ENCODE data around the gene MAPK1IP1L.
"Not testable (repeated sequence)": the region's sequence is repeated elsewhere in the genome, so short reads cannot be mapped to it uniquely, and the experiment has no call there.

The MAPK1IP1L gene
- total RNA-seq, result 73.3 to 79.2 (median 74.8) reads per million in 4 experiments

DNA sequence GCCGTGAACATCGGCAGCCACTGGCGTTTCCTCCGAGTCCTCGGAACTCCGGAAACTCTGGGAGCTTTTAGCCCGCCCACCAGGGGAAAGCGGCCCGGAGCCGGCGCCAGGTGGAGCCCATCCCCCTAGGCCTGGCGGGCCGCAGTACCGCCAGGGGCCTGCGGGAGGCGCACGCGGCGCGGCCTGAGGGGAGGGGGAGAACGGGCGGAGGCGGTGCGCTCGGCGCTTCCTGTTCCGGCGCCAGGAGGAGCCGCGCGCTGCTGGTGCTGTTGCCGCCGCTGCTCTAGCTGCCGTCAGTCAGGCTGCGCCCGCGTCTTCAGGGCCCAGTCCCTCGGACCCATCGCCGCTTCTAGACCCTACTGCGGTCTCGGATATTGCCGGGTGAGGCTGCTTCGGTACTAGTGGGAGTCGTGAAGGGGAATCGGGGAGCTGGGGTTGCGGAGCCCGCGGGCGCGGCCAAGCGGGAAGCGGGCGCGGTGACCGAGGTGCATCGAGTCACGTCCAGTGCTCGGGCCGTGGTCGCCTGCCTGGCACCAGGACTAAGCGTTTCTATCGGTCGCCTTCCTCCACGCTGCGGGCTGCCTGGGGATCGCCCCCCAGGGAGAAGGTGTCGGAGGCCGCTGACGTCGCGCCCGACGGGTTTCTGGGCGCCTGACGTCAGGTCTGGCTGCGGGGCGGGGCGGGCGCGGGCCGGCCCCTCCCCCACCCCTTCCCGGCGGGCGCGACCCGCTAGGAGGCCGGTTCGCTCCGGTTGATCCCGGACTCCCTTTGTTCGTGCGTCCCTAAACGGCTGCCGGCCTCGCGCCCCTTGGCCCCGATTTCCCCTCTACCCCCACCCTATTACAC, at the start of gene MAPK1IP1L:
MAPK1IP1L (plus strand) TSS at position 225 of the 846 bp plus-strand sequence. CDS start 10,037 bp downstream, outside the sequence.
- peak; percentile 88 for DNase-seq

DNA sequence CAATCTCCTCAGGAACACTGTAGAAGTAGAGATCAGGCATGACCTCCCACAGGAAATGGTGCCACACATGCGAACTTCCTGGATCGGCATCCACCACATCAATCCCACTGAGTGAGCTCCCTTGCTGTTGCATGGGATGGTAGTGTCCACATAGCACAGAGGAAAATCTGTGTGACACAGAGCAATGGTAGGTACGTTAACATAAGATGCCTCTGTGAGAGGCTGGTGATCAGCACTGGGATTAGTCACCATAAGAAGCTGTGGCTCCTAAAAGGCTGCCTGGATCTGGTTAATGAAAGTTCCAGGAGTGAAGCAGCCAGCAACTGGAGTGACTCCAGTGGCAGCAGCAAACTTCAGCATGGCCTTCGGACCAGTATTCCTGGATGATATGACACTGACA, 46.4 kb upstream of the MAPK1IP1L start:
- no peak for DNase-seq

DNA sequence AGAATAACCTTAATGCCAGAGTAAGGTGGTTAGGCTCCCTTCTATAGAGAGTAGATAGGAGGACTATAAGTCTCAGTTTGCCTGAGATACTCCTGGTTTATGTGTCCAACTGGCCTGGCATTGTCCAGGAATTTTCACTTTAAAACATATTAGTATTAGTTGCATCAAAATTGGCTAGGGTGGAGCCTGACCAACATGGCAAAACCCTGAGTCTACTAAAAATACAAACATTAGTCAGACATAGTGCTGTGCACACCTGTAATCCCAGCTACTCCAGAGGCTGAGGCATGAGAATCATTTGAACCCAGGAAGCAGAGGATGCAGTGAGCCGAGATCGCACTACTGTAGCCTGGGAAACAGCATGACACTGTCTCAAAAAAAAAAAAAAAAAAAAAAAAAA, 36.4 kb upstream of the MAPK1IP1L start:
- no peak for DNase-seq

DNA sequence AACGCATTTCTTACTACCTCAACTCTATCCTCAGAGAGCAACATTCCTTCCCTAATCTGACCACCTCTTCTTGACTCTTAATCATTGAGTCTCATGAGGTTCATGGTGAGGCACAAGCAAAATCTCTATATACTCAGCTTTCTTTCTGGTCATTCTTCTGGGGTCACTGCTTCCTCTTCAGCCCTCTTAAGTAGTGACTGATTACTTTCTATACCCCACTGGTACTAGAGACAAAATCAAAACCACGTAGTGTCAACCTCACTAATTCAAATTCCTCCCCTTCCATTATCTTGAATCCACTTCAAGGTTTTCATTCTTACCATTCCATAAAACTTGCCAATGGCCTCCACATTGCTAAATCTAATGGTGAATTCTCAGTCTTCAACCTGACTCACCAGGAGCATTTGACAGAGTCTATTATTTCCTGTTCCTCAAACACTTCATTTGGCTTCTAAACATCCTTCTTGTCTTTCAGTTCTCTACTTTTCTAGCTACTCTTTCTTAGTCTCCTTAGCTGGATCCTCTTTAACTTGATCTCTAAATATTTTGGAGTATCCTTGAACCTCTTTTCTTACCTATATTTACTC, 31.4 kb upstream of the MAPK1IP1L start:
- no peak for DNase-seq

DNA sequence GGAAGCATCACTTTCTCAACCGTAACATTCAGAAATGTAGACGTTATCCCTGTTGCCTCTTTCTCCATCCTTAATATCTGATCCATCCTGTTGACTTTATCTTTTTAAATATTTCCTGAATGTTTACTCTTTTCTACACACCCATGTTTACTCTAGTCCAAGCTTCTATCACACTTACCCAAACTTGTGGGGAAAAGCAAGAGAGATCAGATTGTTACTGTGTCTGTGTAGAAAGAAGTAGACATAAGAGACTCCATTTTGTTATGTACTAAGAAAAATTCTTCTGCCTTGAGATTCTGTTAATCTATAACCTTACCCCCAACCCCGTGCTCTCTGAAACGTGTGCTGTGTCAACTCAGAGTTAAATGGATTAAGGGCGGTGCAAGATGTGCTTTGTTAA, 27.1 kb upstream of the MAPK1IP1L start:
- DNase-seq, result not testable (repeated sequence)

DNA sequence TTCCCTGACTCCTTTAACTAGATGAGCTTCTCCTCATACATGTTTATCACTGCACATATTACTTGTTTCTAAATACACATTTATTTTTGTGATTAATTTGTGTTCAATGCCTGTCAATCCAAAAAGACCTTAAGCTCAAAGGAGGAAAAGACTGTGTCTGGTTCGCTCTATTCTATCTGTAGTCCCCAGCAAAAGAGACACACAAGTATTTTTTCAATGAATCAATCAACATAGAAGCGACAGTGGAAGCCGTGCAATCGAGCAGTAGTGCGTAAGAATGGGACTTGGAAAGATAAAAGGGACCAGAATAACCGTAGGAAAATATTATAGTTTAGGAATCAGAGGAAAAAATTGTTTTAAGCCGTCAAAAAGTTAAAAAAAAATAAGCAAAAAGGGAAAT, 25.5 kb upstream of the MAPK1IP1L start:
- DNase-seq, result no peak

DNA sequence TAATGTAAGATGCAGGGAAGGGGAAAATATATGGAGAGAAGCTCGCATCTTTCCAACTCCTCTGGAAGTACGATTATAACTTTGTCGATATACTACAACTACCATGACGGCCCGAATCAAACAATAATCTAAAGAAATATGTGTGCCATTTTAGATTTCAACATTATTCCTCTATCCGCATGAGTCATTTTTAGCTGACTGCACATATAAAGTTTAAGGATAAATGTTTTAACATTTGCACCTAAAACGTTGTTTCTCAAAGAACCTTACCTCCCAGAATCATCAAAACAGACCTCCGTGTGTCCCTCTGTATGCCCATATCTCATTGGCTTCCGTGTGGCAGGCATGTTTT, 25.0 kb upstream of the MAPK1IP1L start:
- DNase-seq, result no peak

DNA sequence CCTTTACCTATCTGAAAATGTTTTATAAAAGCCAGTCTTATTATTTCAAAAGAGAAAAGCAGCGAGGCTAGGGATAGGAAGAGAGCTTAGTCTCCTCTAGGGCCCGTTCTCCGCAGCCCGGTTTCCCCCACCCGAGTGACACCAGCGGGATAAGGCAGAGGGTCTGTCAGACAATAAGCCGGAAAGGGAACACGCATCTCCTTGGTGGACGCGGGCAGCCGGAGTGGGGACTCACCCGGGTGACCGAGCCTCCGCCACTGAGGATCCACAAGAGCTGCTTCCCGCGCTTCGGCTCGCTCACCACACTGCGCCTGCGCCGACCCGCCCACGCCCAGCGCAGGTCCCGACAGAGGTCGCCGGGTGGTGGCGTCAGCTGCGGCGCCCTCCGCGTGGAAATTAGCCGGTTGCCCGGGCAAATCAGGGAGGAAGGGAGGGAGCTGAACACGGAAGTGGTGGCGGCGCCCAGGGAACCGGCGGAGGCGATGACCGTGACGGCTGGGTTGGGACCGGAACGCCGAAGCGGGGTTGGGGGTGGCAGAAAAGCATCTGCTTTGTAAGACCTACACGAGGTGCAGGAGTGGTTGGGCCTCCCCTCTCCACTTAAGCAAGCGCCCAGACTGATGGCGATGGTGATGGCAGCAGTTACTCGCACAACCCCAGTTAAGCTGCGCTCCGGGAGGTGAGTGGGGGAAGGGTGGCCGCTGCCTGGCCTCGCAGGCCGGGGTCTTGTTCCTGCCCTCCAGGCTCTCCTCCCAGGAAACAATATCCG, 24.5 kb upstream of the MAPK1IP1L start, which contains the start of the genes SOCS4 and WDHD1:
SOCS4 (plus strand) TSS at position 444 of the 769 bp plus-strand sequence. CDS start 15,806 bp downstream, outside the sequence.
WDHD1 (minus strand) TSS at position 307 of the 769 bp plus-strand sequence. CDS start 312 bp downstream, outside the sequence.
- DNase-seq, result peak; percentile 91

DNA sequence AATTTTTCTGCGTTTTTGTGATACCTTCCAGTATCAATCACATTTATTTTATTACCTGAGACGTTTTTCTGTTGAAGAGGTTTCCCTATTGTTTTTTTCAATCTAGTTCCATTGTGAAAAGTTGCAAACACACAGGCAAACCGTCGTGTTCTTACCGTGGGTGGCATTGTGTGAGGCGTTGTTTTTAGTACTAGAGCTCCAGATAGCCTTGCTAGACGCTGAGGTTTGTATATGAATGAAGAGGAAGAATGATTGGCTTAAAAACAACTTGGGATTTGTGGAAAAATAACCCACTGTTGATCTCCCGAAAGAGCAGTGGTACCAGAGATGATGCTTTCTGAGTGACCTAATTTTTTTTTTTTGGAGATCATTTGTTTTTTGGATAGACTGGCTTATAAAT, 23.4 kb upstream of the MAPK1IP1L start:
- DNase-seq, result no peak

DNA sequence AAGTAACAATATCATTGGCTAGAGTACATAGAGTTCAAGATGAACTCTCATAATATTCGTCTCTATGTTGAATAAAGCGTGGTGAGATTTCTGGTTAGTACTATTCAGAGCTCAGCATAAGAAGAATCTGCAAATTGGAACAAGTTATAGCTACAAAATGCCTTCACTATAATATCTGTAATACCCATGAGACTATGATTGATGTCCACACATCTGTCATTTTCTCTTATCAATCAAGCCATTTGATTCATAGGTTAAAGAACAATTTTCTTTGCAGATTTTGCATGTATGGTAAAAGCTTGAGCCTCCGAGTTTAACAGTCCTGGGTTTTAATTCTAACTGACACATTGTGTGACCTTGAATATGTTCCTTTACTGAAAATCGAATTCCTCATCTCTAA, 23.0 kb upstream of the MAPK1IP1L start:
- no peak for DNase-seq

DNA sequence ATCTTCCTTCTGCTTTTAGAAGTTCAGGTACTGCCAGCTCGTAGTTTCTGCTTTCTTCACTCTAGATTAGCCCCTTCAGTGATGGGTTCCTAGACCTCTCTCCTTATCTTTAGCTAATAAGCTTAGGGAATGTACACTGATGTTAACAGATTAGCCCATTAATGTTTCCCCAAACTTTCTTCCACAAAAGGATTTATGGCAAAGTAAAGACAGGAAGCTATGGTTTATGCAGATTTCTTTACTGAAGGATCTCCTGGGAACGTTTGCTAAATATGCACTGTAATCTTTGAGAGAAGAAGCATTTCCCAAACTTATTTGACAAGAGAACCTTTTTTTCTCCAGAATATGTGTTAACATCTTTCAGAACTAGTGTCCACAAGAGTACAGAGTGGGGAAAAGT, 20.3 kb upstream of the MAPK1IP1L start:
- no peak for DNase-seq

DNA sequence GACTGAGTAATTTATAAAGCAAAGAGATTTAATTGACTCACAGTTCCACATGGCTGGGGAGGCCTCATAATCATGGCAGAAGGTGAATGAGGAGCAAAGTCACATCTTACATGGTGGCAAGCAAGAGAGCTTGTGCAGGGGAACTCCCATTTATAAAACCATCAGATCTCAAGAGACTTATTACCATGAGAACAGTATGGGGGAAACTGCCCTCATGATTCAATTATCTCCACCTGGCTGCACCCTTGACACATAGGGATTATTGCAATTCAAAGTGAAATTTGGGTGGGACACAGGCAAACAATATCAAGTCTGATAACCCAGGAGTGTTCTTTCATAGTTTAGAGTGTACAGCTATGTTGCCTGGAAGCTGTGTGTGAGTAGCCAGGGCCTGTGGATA, 13.5 kb upstream of the MAPK1IP1L start:
- DNase-seq, result not testable (repeated sequence)

DNA sequence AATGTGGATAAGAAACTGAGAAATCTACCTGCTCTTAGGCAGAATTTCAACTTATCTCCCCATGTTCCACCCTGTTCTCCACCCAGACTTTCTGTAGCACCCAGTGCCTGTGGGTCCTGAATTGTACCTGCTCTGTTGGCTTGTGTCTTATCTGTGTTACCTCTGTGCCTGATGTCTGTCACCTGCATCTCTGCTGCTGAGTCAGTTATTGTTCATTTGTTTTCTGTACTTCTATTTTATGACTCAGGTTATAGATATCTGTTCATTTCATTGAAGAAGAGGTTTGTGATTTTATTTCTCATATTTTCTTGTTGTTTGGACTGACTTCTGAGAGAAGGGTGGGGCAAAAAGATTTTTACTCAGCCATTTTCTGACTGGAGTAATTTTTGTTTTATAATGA, 12.7 kb upstream of the MAPK1IP1L start:
- DNase-seq, result no peak

DNA sequence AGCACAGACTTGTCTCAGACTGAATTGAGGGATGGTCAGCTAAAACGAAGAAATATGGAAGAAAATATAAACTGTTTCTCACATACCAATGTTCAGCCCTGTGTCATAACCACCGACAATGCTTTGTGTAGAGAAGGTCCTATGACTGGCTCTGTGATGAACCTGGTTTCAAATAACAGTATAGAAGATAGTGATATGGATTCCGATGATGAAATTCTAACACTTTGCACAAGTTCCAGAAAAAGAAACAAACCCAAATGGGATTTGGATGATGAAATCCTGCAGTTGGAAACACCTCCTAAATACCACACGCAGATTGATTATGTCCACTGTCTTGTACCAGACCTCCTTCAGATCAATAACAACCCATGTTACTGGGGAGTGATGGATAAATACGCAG, 7.9 kb upstream of the MAPK1IP1L start:
- DNase-seq, result no peak

DNA sequence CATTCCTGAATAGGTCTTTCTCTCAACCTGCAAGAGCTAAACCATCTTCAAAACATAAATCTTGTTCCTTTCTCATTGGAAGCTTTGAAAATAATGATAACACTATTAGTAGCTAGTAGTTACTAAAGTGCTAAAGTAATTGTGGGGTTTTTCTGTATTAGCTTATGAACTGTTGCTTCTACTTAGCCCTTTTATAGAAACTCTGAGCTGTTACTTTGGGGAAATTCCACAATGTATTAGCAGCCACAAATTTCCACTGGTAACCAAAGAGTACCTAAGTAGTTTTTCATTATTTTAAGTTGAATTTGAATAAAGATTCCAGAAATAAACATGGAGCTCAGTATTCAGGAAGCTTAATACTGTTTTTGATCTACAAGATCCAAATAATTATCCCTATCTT, 6.4 kb upstream of the MAPK1IP1L start:
- DNase-seq, result no peak

DNA sequence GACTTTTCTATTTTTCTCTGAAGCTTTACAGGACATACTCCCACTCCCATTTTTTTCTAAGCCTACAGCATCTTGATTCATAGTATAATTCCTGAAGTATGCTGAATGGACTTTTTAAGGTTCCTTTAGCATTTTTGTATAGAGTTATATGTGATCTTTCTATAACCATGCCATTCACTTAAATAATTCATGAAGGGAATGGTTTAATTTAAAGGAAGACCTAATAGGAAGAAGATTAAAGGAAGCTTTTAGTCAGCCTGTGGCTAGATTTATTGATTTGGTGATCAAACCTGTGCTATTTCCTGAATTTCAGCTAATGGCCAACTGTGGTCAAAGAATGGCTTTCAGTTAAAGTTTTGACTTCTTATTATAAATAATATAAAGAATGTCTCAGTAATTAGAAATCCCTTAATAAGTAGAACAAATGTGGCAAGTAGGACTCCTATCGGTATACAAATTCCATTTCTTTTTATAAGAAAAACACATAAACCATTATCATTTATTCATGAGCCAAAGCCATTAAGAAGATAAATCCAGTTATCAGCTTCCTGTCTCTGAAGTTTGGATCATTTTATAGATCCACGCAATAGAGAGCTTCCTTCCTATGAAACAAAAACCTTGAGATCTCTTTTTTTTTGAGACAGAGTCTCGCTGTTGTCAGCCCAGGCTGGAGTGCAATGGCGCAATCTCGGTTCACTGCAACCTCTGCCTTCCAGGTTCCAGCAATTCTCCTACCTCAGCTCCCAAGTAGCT, 4.0 kb upstream of the MAPK1IP1L start:
- DNase-seq, result no peak

DNA sequence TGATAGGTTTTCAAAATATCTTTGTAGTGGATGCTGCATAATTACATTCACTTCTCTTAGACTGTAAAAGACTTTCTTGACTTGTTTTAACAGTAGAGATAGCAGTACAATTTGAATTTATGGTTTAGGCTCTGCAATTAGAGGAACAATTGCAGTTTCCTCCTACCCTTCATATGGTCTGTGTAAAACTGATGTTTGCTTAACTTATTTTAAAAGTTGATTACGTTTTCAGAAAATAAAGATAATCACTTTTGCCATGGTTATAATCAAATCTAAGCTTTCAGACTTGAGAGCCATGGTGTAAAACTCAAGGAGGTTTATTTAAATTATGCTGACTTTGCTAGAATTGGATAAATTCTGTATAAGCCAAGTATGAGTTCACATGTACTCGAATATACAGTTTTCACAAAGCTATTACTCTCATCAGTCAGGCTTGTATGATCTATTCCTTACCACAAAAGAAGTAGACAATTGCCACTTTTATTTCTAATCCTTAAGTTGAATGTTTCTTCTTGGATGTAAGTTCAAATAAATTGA, 2.5 kb upstream of the MAPK1IP1L start:
- no peak for DNase-seq

DNA sequence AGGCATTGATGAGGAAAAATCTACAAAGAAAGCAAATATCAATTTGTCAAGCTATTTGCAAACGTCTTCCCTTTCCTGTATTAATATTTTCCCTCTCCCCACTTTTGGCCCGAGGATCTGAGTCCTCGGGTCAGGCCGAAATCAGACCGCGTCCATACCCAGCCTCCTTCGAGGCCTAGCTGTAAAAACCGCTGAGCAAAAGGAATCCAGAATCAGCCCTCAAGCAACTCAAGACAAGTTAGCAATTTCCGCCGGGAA, 353 bp upstream of the MAPK1IP1L start:
- no peak for DNase-seq

DNA sequence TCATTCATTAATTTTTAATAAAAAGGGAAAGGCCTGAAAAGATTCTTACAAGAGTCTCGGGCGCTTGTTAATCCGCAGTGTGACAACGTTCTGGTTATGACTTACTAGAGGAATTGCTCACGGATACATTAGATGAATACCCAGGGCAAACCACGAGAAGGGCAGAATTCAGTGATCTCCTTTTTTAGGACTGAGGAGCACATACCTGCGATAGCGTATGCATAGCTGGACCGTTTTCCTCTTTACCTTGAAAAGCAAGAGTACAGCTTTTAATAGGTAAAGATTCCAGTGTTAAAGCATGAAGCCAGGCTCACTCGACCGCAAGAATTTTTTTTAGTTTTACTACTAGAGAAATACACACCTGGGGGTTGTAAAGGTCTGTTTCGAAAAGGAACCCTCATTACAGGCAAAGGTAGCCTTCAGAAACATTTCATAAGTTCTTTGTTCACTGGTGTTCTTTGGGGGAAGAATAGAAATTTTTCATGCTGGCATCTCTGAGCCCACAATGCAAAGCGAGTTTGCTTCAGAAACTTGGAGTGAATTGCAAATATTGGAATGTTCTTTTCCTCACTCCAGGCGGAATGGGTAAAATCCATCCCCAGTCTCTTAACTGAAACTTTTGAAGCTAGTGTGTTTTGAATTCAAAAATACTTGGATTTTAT, 953 bp downstream of the MAPK1IP1L start:
- DNase-seq, result no peak

DNA sequence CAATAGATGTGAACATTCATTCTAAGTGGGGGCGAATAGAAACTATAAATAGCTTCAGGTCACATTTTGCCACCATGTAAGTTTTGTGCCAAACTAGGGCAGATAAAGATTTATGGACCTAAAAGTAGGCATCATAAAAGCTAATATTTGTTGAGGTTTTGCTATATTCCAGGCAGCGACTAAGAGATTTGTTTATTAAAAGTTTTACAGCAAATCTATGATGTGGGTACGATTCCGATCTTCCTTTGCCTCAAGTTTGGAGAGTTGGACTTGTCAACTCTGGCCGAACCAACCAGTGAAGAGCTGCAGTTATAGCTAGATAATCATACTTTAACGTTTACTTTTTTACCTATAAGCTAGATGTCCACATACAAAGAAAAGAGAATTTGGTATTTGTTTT, 1.6 kb downstream of the MAPK1IP1L start:
- no peak for DNase-seq

DNA sequence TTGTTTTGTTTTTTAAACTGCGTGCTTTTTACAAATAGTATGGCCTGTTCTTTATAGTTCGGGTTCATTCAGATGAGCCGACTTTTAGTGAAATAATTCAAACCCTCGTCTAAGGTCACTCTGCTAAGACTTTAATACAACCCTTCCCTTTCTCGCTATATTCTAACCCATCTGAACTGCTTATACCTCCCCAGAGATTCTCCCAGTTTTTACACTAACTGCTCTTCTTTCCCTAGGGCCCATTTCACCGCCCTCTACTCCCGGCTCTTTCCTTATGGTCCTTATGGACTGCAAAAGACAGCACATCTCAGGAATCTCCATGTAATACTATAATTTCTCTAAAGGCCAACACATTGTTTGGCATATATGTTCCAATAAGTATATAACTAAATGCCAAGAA, 2.1 kb downstream of the MAPK1IP1L start:
- DNase-seq, result no peak

DNA sequence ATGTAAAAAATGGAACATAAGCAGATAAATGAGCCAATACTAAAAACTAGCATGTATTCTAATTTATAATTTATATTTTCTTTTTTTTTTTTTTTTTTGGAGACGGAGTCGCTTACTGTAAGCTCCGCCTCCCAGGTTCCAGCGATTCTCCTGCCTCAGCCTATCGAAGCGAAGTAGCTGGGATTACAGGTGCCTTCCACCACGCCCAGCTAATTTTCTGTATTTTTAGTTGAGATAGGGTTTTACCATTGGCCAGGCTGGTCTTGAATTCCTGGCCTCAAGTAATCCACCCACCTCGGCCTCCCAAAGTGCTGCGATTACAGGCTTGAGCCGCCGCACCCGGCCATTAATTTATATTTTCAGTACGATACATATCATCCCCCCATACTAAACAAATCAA, 2.7 kb downstream of the MAPK1IP1L start:
- no peak for DNase-seq

All from effector CD8-positive, alpha-beta T cell (primary cell).